Kidney epithelial cell (primary cell): Measurements from ENCODE around the gene SEC14L1. TPM values are rescaled to one million over a fixed set of nuclear protein-coding genes. Genes with fewer than 3 reads are reported as not detected.
"Not testable (repeated sequence)": the region's sequence is repeated elsewhere in the genome, so short reads cannot be mapped to it uniquely, and the experiment has no call there.

Experiments used
- DNase-seq: peaks from one replicate; pipeline ENCODE4 v3.0.0-alpha.2; 2010; ENCODE audit warnings: low read depth
- H3K27me3 ChIP-seq: 2 replicates; pipeline ENCODE4 v1.6.0; 2011; ENCODE audit warnings: low read length; ENCODE audit not compliant: control insufficient read depth, insufficient read depth
- H3K36me3 ChIP-seq: 2 replicates; pipeline ENCODE4 v1.5.1; 2011; ENCODE audit warnings: low read length; ENCODE audit not compliant: control insufficient read depth, insufficient read depth
- H3K4me3 ChIP-seq: 2 replicates; pipeline ENCODE4 v1.5.1; 2011; ENCODE audit warnings: low read depth, mild to moderate bottlenecking, control low read depth, low read length
- CTCF ChIP-seq: IDR thresholded peaks from 2 replicates; pipeline ENCODE4 v1.5.1; 2011; ENCODE audit warnings: mild to moderate bottlenecking, moderate library complexity, low read length, control low read depth, inconsistent platforms; ENCODE audit not compliant: insufficient read depth, poor library complexity, severe bottlenecking
- total RNA-seq: library from RNA; depleted of rRNA; stranded (reverse); fragments of >200 nt; gene quantifications from 2 replicates; pipeline ENCODE4 v1.2.3, GENCODE V29; 2015

SEC14L1 gene
- total RNA-seq, 1 donor from 2014 or later, result 41.6 TPM

GRCh38 chr17:77098884-77099545 is 41.8 kb upstream of the SEC14L1 start:
- no peak for TF ChIP-seq CTCF
- DNase-seq, result no peak
- Histone ChIP-seq H3K27me3 (no peaks in the 10 kb centered on the region), H3K36me3 (peaks cover 1% of the 10 kb centered on the region), H3K4me3 (no peak overlapping the region)

GRCh38 chr17:77099997-77100396 is 40.8 kb upstream of the SEC14L1 start:
- no peak for TF ChIP-seq CTCF
- DNase-seq, result no peak
- Histone ChIP-seq H3K4me3 (no peak overlapping the region), H3K36me3 (peaks cover 1% of the 10 kb centered on the region), H3K27me3 (no peaks in the 10 kb centered on the region)

GRCh38 chr17:77101521-77102410 is 39.0 kb upstream of the SEC14L1 start:
- TF ChIP-seq CTCF, result no peak
- no peak for DNase-seq

DNA sequence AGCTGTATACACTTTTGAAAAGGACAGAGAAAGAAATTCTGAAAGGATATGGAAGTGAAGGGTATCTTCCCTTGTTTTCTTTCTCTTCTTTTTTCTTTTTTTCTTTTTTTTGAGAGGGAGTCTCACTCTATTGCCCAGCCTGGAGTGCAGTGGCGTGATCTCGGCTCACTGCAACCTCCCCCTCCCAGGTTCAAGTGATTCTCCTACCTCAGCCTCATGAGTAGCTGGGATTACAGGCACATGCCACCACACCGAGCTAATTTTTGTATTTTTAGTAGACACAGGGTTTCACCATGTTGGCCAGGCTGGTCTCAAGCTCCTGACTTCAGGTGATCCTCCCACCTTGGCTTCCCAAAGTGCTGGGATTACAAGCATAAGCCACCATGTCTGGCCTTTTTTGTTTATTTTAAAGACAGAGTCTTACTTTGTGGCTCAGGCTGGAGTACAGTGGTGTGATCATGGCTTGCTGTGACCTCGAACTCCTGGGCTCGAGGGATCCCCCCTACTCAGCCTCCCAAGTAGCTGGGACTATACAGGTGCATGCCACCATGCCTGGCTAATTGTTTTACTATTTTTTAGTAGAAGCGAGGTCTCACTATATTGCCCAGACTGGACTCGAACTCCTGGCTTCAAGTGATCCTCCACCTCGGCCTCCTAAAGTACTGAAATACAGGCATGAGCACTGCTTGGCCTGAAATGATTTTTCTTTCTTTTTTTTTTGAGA is 38.2 kb upstream of the SEC14L1 start:
- not testable (repeated sequence) for H3K36me3 ChIP-seq, H3K27me3 ChIP-seq, H3K4me3 ChIP-seq, DNase-seq

More at GRCh38 chr17:77101521-77102410, 39.0 kb upstream of the SEC14L1 start:
- Histone ChIP-seq H3K27me3 (no peaks in the 10 kb centered on the region), H3K4me3 (no peak overlapping the region), H3K36me3 (peaks cover 1% of the 10 kb centered on the region)

DNA sequence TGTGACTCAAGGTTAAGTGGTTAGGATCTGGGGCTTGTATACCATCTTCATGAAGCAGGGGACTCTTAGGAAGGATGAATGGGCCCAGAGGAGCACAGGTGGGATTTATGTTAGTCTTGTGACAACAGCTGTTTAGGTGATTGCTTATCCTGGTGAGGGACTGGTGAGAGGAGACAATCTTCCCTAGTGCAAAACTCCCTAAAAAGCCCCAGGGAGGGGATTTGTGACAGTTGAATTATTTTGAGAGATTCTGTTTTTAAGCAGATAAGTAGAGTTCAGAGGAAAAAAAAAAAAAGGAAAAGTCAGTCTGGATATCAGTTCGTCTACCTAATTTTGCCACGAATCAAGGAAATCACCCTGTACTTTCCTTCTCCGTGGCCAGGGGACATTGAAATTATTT is 35.1 kb upstream of the SEC14L1 start:
- Histone ChIP-seq H3K27me3 (no peaks in the 10 kb centered on the region), H3K4me3 (no peak overlapping the region), H3K36me3 (no peaks in the 10 kb centered on the region)
- DNase-seq, result no peak
- TF ChIP-seq CTCF, result no peak

- no peak for DNase-seq
- H3K27me3 ChIP-seq, result no peaks in the 10 kb centered on the region
- H3K36me3 ChIP-seq, result no peaks in the 10 kb centered on the region
- no peak overlapping the region for H3K4me3 ChIP-seq
- TF ChIP-seq CTCF, result no peak
These were observed 33.9 kb upstream of the SEC14L1 start for GRCh38 chr17:77106874-77107358.
